Right lobe of liver (tissue), 6 donors: ENCODE measurements around the gene SLC35G6. TPM values are rescaled to one million over a fixed set of nuclear protein-coding genes. Genes with fewer than 3 reads are reported as not detected.
"Not testable (repeated sequence)": the region's sequence is repeated elsewhere in the genome, so short reads cannot be mapped to it uniquely, and the experiment has no call there.

Experiments
- ATAC-seq, 4 donors: fragments of 200-7000 bp; cut with Tn5 transposase; one replicate each; pipeline ENCODE4 v1.9.1; 2020; ENCODE audit warnings: mild to moderate bottlenecking in 4 of 4, moderate library complexity in 4 of 4
- DNase-seq, 3 donors: peaks; one replicate each; pipeline ENCODE4 v3.0.0-alpha.2; 2020
- H3K27ac ChIP-seq, 3 donors: fragments of 200-600 bp; one replicate each; pipeline ENCODE4 v1.8.0; 2022
- H3K27me3 ChIP-seq, 2 donors: fragments of 200-600 bp; one replicate each; pipeline ENCODE4 v1.8.0; 2022
- H3K36me3 ChIP-seq, 4 donors: fragments of 200-600 bp; sonication (generic) in 1 of 4; one replicate each; pipeline versions ENCODE4 v1.5.1 to v1.8.0; 2017 to 2022; ENCODE audit warnings: control low read depth in 1 of 4
- H3K4me1 ChIP-seq, 4 donors: fragments of 200-600 bp; sonication (generic) in 1 of 4; one replicate each; pipeline versions ENCODE4 v1.5.1 to v1.8.0; 2017 to 2022; ENCODE audit warnings: control low read depth in 1 of 4
- H3K4me3 ChIP-seq, 3 donors: fragments of 200-600 bp; one replicate each; pipeline ENCODE4 v1.8.0; 2022
- H3K9me3 ChIP-seq, 4 donors: fragments of 200-600 bp; sonication (generic) in 1 of 4; one replicate each; pipeline versions ENCODE4 v1.5.1 to v1.8.0; 2017 to 2022; ENCODE audit warnings: control low read depth in 1 of 4
- POLR2A ChIP-seq: fragments of 450-650 bp; IDR thresholded peaks from one replicate; pipeline ENCODE4 v1.6.1; 2017; ENCODE audit warnings: antibody characterized with exemption, mild to moderate bottlenecking
- WGBS: methylation state at CpG from one replicate; pipeline ENCODE4 v1.1.6; 2018; ENCODE audit warnings: low coverage, low lambda C conversion rate; ENCODE audit not compliant: insufficient coverage; ENCODE audit errors: missing lambda C conversion rate; 5-methylcytosine and 5-hydroxymethylcytosine counted together
- intact Hi-C, 2 donors: fragments of 100-400 bp; cut with DNase I; formaldehyde crosslinking; loops; one replicate each; pipeline versions ENCODE4 v1.11.2 to v1.14.1; 2022
- long read RNA-seq: library from polyadenylated mRNA; unstranded; transcript quantifications from one replicate; pipeline ENCODE4 v2.0.0, GENCODE V29; 2019
- total RNA-seq, 6 experiments: library from RNA; depleted of rRNA in 2 of 6; stranded (reverse); fragments of >200 nt in 2 of 6; fragmentation: NEBNext Ultra II Directional in 3 of 6; extraction: Animal tissue kit (Norgen Biotek cat#: 25700) in 3 of 6; gene quantifications; one replicate each; pipeline versions ENCODE4 v1.1.0 to v1.2.4, GENCODE V29; 2016 to 2023
- TF ChIP-seq, protein P1 (sequence below), 4 donors: fragments of 200-600 bp in 3 of 4; fragments of 450-650 bp in 1 of 4; IDR thresholded peaks; one replicate each; pipeline versions ENCODE4 v1.5.1 to v1.8.0; 2016 to 2022; ENCODE audit warnings: antibody characterized with exemption in 4 of 4, mild to moderate bottlenecking in 2 of 4
- donor health status: DM: no; HTN: yes; CAD: no.
- donor health status: DM: no; HTN: no; CAD: no.
- donor health status: DM: no; HTN: no; CAD: no.
- donor health status: DM: no; HTN: yes; CAD: no.
- donor health status: DM: no; HTN: yes; CAD: no.

The SLC35G6 gene
- total RNA-seq = not detected
- long read RNA-seq = 0 reads

- H3K27ac ChIP-seq = peak within 1 kb of the TSS in 1 of 3 donors; percentile 98
- DNase-seq, ATAC-seq, H3K9me3 ChIP-seq, H3K27me3 ChIP-seq, intact Hi-C loops, H3K36me3 ChIP-seq: not testable (repeated sequence)
- WGBS = 89% methylated on average over 4 of the region's 4 CpGs
- H3K4me1 ChIP-seq = peaks cover 0 to 21% (median 8%) of the 10 kb centered on the region in 4 donors
- peak within 1 kb of the TSS in 1 of 3 donors; percentile 79 for H3K4me3 ChIP-seq
Measured at GRCh38 chr17:7481275-7481674, at the start of gene SLC35G6. Gene SLC35G6, plus strand, starts transcription at chr17:7481446. Its CDS starts 71 bp downstream, at chr17:7481517.

GRCh38 chr17:7432296-7432695, 49.0 kb upstream of the SLC35G6 start:
- TF ChIP-seq, protein P1, sequence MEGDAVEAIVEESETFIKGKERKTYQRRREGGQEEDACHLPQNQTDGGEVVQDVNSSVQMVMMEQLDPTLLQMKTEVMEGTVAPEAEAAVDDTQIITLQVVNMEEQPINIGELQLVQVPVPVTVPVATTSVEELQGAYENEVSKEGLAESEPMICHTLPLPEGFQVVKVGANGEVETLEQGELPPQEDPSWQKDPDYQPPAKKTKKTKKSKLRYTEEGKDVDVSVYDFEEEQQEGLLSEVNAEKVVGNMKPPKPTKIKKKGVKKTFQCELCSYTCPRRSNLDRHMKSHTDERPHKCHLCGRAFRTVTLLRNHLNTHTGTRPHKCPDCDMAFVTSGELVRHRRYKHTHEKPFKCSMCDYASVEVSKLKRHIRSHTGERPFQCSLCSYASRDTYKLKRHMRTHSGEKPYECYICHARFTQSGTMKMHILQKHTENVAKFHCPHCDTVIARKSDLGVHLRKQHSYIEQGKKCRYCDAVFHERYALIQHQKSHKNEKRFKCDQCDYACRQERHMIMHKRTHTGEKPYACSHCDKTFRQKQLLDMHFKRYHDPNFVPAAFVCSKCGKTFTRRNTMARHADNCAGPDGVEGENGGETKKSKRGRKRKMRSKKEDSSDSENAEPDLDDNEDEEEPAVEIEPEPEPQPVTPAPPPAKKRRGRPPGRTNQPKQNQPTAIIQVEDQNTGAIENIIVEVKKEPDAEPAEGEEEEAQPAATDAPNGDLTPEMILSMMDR (IDR thresholded peaks at IDR 0.05) = no peak
- TF ChIP-seq POLR2A = no peak
- Histone ChIP-seq H3K4me1 (peaks cover 0 to 21% (median 7%) of the 10 kb centered on the region in 4 donors), H3K27me3 (no peaks in the 10 kb centered on the region), H3K27ac (no peak overlapping the region), H3K4me3 (no peak overlapping the region), H3K36me3 (no peaks in the 10 kb centered on the region), H3K9me3 (no peaks in the 10 kb centered on the region)
- DNase-seq = no peak
- intact Hi-C loops = no loop called here
- WGBS = 100% methylated on average over 2 of the region's 11 CpGs
- no peak for ATAC-seq

DNA sequence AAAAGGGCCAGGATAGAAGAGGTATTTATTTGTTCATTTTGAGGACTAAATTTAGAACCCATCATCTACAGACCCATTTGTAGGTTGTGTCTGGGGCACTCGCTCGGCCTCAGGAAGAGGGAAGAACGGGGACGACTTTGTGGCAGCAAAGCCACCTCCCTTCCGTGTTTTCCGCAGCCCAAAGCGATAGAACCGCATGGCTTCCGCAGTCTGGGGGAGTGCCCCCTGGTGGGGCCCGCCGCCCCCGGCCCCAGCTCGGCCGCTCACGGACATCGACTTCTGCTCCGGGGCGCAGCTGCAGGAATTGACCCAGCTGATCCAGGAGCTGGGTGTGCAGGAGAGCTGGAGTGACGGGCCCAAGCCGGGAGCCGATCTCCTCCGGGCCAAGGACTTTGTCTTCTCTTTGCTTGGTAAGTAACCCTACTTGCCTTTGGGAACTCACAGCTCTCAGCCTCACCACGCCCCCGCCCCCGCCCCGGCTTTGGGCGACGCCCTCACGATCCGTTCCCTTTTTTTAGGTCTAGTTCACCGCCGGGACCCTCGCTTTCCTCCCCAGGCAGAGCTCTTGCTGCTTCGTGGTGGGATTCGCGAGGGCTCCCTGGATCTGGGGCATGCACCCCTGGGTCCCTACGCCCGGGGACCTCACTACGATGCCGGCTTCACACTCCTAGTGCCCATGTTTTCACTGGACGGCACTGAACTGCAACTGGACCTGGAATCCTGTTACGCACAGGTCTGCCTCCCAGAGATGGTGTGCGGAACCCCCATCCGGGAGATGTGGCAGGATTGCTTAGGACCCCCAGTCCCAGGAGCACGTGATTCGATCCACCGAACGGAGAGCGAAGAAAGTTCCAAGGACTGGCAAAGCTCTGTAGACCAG, 45.3 kb upstream of the SLC35G6 start:
- peak in 2 of 3 donors; percentile 58 to 67 for DNase-seq
- peak overlapping the region; percentile 44 to 63 (median 59) for H3K4me3 ChIP-seq
- peaks cover 0 to 40% (median 12%) of the 10 kb centered on the region in 4 donors for H3K4me1 ChIP-seq
- WGBS = 12% methylated on average over 23 of the region's 49 CpGs
- H3K9me3 ChIP-seq = no peaks in the 10 kb centered on the region
- intact Hi-C loops = loop anchor here in 1 of 2 donors (5.0 kb wide), 1 partner anchor 79 kb away; the partner anchor contains the start of gene TMEM95
- H3K27me3 ChIP-seq = no peaks in the 10 kb centered on the region
- H3K27ac ChIP-seq = peak overlapping the region; percentile 17 to 65 (median 46)
- no peaks in the 10 kb centered on the region for H3K36me3 ChIP-seq
- ATAC-seq = peak in 3 of 4 donors; percentile 1 to 6 (median 2)
- TF ChIP-seq POLR2A = peak; percentile 9
- TF ChIP-seq, protein P1 (IDR thresholded peaks at IDR 0.05) = no peak

DNA sequence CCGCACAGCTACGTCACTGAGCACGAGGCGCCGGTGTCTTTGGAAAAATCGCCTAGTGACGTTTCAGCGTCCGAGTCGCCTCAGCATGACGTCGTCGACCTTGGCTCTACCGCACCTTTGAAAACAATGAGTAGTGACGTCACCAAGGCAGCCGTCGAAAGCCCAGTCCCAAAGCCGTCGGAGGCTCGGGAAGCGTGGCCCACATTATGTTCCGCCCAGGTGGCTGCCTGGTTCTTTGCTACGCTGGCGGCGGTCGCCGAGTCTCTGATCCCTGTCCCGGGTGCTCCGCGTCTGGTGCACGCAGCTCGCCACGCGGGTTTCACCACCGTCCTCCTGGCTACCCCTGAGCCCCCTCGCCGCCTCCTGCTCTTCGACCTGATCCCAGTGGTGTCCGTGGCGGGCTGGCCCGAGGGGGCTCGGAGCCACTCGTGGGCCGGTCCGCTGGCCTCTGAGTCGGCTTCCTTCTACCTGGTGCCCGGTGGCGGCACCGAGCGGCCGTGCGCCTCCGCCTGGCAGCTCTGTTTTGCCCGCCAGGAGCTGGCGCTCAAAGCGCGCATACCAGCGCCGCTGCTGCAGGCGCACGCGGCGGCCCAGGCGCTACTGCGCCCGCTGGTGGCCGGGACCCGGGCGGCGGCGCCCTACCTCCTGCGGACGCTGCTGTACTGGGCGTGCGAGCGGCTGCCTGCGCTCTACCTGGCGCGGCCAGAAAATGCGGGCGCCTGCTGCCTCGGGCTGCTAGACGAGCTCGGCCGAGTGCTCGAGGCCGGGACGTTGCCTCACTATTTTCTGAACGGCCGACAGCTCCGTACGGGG, 44.5 kb upstream of the SLC35G6 start:
- intact Hi-C loops = loop anchor here in 1 of 2 donors (5.0 kb wide), 1 partner anchor 79 kb away; the partner anchor contains the start of gene TMEM95
- DNase-seq (peak; percentile 88 to 91 (median 89)), ATAC-seq (peak; percentile 69 to 86 (median 80))
- peak overlapping the region; percentile 44 to 59 (median 45) for H3K4me3 ChIP-seq
- H3K27me3 ChIP-seq = no peaks in the 10 kb centered on the region
- H3K27ac ChIP-seq = peak overlapping the region; percentile 48 to 65 (median 53)
- peaks cover 0 to 42% (median 12%) of the 10 kb centered on the region in 4 donors for H3K4me1 ChIP-seq
- WGBS = 12% methylated on average over 35 of the region's 92 CpGs
- TF ChIP-seq POLR2A = peak; percentile 57
- TF ChIP-seq, protein P1 (IDR thresholded peaks at IDR 0.05) = peak; percentile 90 to 97 (median 92)
- no peaks in the 10 kb centered on the region for H3K36me3 ChIP-seq
- no peaks in the 10 kb centered on the region for H3K9me3 ChIP-seq
